Thyroid gland (tissue), 4 donors: ENCODE results near the gene CENPN. TPM values are rescaled to one million over a fixed set of nuclear protein-coding genes. Genes with fewer than 3 reads are reported as not detected.

ENCODE experiments used
- DNase-seq, 2 donors: peaks; one replicate each; pipeline ENCODE4 v3.0.0-alpha.2; 2019
- H3K27ac ChIP-seq, 3 donors: fragments of 200-600 bp; sonication (generic); 1 replicate in 2 of 3; 2 replicates in 1 of 3; pipeline ENCODE4 v1.5.1; 2016 to 2019; ENCODE audit warnings: mild to moderate bottlenecking in 1 of 3, moderate library complexity in 1 of 3
- H3K27me3 ChIP-seq: fragments of 200-600 bp; sonication (generic); one replicate; pipeline ENCODE4 v1.5.1; 2019
- H3K36me3 ChIP-seq, 2 donors: fragments of 200-600 bp; sonication (generic); one replicate each; pipeline ENCODE4 v1.5.1; 2016 to 2019
- H3K4me1 ChIP-seq, 2 donors: fragments of 200-600 bp; sonication (generic); one replicate each; pipeline ENCODE4 v1.5.1; 2017 to 2019
- H3K4me3 ChIP-seq, 3 donors: fragments of 200-600 bp; sonication (generic); replicated peaks in 1 of 3; 1 replicate in 2 of 3; 2 replicates in 1 of 3; pipeline ENCODE4 v1.5.1; 2016; ENCODE audit warnings: mild to moderate bottlenecking in 1 of 3
- H3K9me3 ChIP-seq: fragments of 200-600 bp; sonication (generic); one replicate; pipeline ENCODE4 v1.5.1; 2017
- POLR2A ChIP-seq, 2 donors: fragments of 450-650 bp; IDR thresholded peaks; one replicate each; pipeline ENCODE4 v1.6.1; 2017; ENCODE audit warnings: antibody characterized with exemption in 2 of 2, mild to moderate bottlenecking in 2 of 2, moderate library complexity in 1 of 2
- WGBS, 2 donors: methylation state at CpG; one replicate each; pipeline ENCODE4 v1.1.5; 2017; 5-methylcytosine and 5-hydroxymethylcytosine counted together
- intact Hi-C: fragments of 100-400 bp; cut with DNase I; formaldehyde crosslinking; loops from one replicate; pipeline ENCODE4 v1.15.1; 2023
- total RNA-seq, 4 donors: library from RNA; depleted of rRNA; stranded (reverse); fragments of >200 nt; gene quantifications; one replicate each; pipeline ENCODE4 v1.2.3, GENCODE V29; 2016
- TF ChIP-seq, protein P1 (sequence below), 6 experiments: fragments of 200-600 bp in 3 of 6; fragments of 450-650 bp in 3 of 6; sonication (generic) in 3 of 6; IDR thresholded peaks; one replicate each; pipeline ENCODE4 v1.5.1; 2016 to 2019; ENCODE audit warnings: antibody characterized with exemption in 6 of 6, mild to moderate bottlenecking in 2 of 6, inconsistent platforms in 1 of 6, moderate library complexity in 1 of 6

CENPN gene
- total RNA-seq, 4 donors from 2014 or later: 5.8 to 14.4 (median 6.7) TPM

DNA sequence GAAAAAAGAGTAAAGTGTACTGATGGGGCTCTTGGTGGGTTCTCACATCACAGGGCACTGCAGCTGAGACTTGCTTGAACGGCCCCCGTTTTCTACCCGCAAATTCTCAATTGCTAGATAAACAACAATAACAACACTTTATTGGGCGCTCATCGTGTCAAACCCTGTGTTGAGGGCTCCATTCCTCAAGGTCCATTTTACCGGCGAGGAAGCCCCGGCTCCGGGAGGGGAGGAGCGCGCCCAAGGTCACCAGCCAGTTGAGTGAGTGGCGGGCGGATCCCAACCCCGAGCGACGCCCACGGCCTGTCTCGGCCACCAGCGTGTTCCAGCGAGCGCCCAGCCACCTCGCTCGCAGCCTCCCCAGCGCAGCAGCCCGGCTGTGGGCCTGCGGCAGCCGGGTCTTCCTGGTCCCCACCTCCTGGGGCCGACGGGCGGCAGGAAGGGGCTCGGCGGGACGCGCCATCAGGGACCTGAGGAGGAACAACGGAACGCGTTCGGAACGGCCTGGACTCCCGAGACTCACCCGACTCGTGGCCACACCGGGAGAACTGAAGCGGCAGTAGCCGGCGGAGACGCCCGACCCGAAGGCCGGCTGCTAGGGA lies 702 bp upstream of the CENPN start:
- Histone ChIP-seq H3K4me1 (peaks cover 10 to 22% of the 10 kb centered on the region in 2 donors), H3K36me3 (no peaks in the 10 kb centered on the region), H3K27ac (peak overlapping the region; percentile 93 to 99 (median 94)), H3K9me3 (no peaks in the 10 kb centered on the region), H3K27me3 (no peaks in the 10 kb centered on the region), H3K4me3 (peak overlapping the region; percentile 50 to 98 (median 85))
- peak; percentile 85 for DNase-seq
- 1% methylated on average over 8 to 30 of the region's 50 CpGs for WGBS, 2 donors
- no peak for TF ChIP-seq POLR2A (IDR thresholded peaks at IDR 0.05)
- TF ChIP-seq, protein P1, sequence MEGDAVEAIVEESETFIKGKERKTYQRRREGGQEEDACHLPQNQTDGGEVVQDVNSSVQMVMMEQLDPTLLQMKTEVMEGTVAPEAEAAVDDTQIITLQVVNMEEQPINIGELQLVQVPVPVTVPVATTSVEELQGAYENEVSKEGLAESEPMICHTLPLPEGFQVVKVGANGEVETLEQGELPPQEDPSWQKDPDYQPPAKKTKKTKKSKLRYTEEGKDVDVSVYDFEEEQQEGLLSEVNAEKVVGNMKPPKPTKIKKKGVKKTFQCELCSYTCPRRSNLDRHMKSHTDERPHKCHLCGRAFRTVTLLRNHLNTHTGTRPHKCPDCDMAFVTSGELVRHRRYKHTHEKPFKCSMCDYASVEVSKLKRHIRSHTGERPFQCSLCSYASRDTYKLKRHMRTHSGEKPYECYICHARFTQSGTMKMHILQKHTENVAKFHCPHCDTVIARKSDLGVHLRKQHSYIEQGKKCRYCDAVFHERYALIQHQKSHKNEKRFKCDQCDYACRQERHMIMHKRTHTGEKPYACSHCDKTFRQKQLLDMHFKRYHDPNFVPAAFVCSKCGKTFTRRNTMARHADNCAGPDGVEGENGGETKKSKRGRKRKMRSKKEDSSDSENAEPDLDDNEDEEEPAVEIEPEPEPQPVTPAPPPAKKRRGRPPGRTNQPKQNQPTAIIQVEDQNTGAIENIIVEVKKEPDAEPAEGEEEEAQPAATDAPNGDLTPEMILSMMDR (IDR thresholded peaks at IDR 0.05): peak in 1 of 6 experiments; percentile 18
- intact Hi-C loops: loop anchor here (10.0 kb wide), 2 partner anchors 68 to 308 kb away; partner anchors contain the start of genes C16orf46 and GAN

DNA sequence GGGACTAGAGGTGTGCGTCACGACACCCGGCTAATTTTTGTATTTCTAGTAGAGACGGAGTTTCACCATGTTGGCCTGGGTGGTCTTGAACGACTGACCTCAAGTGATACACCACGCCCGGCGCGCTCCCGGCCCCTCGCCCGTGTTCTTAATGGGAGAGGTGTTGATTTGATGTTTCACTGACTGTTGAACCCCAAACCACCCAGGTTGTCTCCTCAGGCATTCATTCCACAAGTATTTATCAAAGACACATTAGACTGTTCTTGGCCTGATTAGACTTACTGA lies 1.4 kb downstream of the CENPN start:
- no peak overlapping the region for H3K4me3 ChIP-seq
- no peaks in the 10 kb centered on the region for H3K9me3 ChIP-seq
- H3K36me3 ChIP-seq: no peaks in the 10 kb centered on the region
- TF ChIP-seq, protein P1 (IDR thresholded peaks at IDR 0.05): no peak
- no peak for TF ChIP-seq POLR2A (IDR thresholded peaks at IDR 0.05)
- 95% methylated on average over 12 of the region's 12 CpGs for WGBS, 2 donors
- H3K4me1 ChIP-seq: peaks cover 10 to 22% of the 10 kb centered on the region in 2 donors
- H3K27ac ChIP-seq: no peak overlapping the region
- peak in 1 of 2 donors; percentile 5 for DNase-seq
- H3K27me3 ChIP-seq: no peaks in the 10 kb centered on the region
- intact Hi-C loops: loop anchor here (10.0 kb wide), 2 partner anchors 66 to 306 kb away; partner anchors contain the start of genes C16orf46 and GAN

DNA sequence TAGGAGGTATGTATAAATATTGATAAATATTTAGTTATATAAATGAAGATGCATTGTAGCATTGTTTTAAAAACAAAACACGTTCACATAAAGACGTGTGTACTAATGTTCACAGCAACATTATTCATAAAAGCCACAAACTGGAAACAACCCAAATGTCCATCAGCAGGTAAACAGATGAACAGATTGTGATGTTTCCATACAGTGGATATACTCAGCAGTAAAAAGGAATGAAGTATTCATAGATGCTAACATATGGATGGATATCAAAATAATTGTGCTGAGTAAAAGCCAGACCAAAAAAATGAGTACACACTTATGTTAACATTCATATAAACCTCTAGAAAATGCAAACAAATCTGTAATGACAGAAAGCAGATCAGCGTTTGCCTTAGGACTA lies 6.0 kb downstream of the CENPN start:
- Histone ChIP-seq H3K27me3 (no peaks in the 10 kb centered on the region), H3K4me3 (no peak overlapping the region), H3K4me1 (no peaks in the 10 kb centered on the region), H3K27ac (no peak overlapping the region), H3K9me3 (no peaks in the 10 kb centered on the region), H3K36me3 (peaks cover 0 to 4% of the 10 kb centered on the region in 2 donors)
- 95 to 96% methylated on average over 3 of the region's 3 CpGs for WGBS, 2 donors
- DNase-seq: no peak
- intact Hi-C loops: no loop called here
- TF ChIP-seq, protein P1 (IDR thresholded peaks at IDR 0.05): no peak
- TF ChIP-seq POLR2A (IDR thresholded peaks at IDR 0.05): no peak

DNA sequence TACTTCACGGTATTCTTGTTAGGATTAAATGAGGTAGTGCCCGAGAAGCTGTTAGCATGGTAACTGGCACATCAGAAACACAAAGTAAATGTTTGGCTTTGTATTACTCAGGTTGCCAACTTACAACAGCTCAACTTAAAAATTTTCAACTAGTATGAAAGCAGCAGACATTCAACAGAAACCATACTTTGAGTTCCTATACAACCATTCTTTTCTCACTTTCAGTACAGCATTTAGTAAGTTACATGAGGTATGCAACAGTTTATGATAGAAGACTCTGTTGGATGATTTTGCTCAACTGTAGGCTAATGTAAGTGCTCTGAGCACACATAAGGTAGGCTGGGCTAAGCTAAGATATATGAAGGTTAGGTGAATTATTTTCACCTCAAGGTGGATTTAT lies 7.7 kb downstream of the CENPN start:
- Histone ChIP-seq H3K36me3 (peaks cover 0 to 4% of the 10 kb centered on the region in 2 donors), H3K27me3 (no peaks in the 10 kb centered on the region), H3K9me3 (no peaks in the 10 kb centered on the region), H3K4me1 (no peaks in the 10 kb centered on the region), H3K27ac (no peak overlapping the region), H3K4me3 (no peak overlapping the region)
- intact Hi-C loops: no loop called here
- no peak for DNase-seq
- WGBS, 2 donors: 98 to 99% methylated on average over 2 of the region's 2 CpGs
- no peak for TF ChIP-seq POLR2A (IDR thresholded peaks at IDR 0.05)
- TF ChIP-seq, protein P1 (IDR thresholded peaks at IDR 0.05): no peak

DNA sequence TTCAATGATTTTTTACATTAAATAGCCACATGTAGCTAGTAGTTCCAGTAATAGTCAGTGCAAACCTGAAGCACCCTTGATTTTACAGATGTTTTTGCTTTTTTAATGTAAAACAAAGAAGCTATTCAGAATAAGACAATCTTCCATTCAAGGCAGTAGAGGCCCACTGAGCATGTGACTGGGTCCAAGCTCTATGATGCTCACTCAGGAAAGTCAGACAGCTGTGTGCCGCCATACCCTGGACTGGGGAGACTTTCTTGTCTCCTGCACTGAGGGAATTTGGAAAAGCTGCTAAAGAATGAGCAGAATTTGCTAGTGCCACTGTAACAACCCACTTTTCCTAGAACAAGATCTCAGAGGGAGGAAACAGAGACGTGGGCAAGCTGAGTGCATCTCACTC lies 11.5 kb downstream of the CENPN start:
- intact Hi-C loops: no loop called here
- no peaks in the 10 kb centered on the region for H3K4me1 ChIP-seq
- no peaks in the 10 kb centered on the region for H3K27me3 ChIP-seq
- no peak for TF ChIP-seq POLR2A (IDR thresholded peaks at IDR 0.05)
- TF ChIP-seq, protein P1 (IDR thresholded peaks at IDR 0.05): no peak
- peaks cover 0 to 4% of the 10 kb centered on the region in 2 donors for H3K36me3 ChIP-seq
- no peak for DNase-seq
- no peak overlapping the region for H3K4me3 ChIP-seq
- no peaks in the 10 kb centered on the region for H3K9me3 ChIP-seq
- H3K27ac ChIP-seq: no peak overlapping the region
- 98% methylated on average over 2 of the region's 2 CpGs for WGBS, 2 donors
